ENCODE results near the gene SLC45A3. TPM values are rescaled to one million over a fixed set of nuclear protein-coding genes. Genes with fewer than 3 reads are reported as not detected.

The SLC45A3 gene
- total and polyA plus RNA-seq, 2 of the 8 experiments (the other 6 are each of a cell fraction or from before 2014, with no cell fraction given): 13.0 to 14.3 TPM

DNA sequence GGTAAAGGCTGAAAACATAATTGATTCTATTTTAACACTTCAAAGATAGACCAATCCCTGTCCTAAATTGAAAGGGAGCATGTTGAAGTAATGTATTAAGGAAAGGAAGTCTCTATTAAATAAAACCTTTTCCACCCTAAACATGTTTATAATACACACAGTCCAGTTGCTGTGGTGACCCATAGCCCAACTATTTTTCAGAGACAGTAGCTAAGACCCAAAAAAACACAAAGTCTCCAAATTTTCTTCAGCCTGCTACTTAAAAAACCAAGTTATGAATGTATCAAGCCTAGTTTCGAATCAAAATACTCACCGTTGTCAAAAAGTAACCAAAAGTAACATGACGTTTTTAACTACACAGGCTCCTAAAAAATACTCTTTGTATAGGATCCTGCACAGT, 50.1 kb downstream of the SLC45A3 start:
- POLR2A ChIA-PET (ENCODE audit: partially characterized antibody): interaction anchor here (1.0 to 3.5 kb wide), 9 partner anchors 8 to 119 kb away, joined by 3 to 28 read pairs (median 9); partner anchors contain the start of gene SLC45A3
- Histone ChIP-seq H3K23me2 (ENCODE audit: low read depth, low read length) (peaks cover 3% of the 10 kb centered on the region; the same call in 1 of the 2 replicates), H3K79me1 (ENCODE audit: low read depth, low read length) (peaks cover 3% of the 10 kb centered on the region; the same call in 1 of the 2 replicates), H3K9me3 (ENCODE audit: insufficient read depth in 2 of 2, low read depth in 1 of 2, low read length in 1 of 2) (no peaks in the 10 kb centered on the region), H3K27ac (ENCODE audit: low read depth, low read length) (no peak overlapping the region), H3K18ac (ENCODE audit: extremely low read depth, low read length) (no peak overlapping the region), H4K91ac (replicated peaks; ENCODE audit: insufficient read length, low read length) (no peak overlapping the region), H4K5ac (ENCODE audit: insufficient read length, low read depth, low read length) (no peak overlapping the region), H2AK5ac (ENCODE audit: low read depth, low read length) (no peak overlapping the region), H3K27me3 (replicated peaks in 1 of 4; ENCODE audit: control insufficient read depth in 3 of 4, extremely low read depth in 1 of 4, insufficient read depth in 3 of 4, low read length in 3 of 4) (no peaks in the 10 kb centered on the region), H3K79me2 (ENCODE audit: control insufficient read depth in 1 of 2, insufficient read depth in 2 of 2, low read length in 2 of 2) (peaks cover 12 to 52% of the 10 kb centered on the region in 2 experiments), H2BK20ac (ENCODE audit: low read length) (no peak overlapping the region), H4K20me1 (replicated peaks in 1 of 2; ENCODE audit: control insufficient read depth in 1 of 2, insufficient read depth in 2 of 2, low read length in 2 of 2) (peaks cover 0 to 4% of the 10 kb centered on the region in 2 experiments), H3K14ac (ENCODE audit: insufficient read length) (no peak overlapping the region), H3K23ac (ENCODE audit: insufficient read length) (no peak overlapping the region), H3K4me2 (ENCODE audit: insufficient read depth in 1 of 2, low read depth in 2 of 2, low read length in 2 of 2) (peak overlapping the region; percentile 58 to 86), H2BK120ac (replicated peaks; ENCODE audit: low read depth, low read length) (no peak overlapping the region), H2BK15ac (ENCODE audit: low read length) (no peak overlapping the region), H2BK5ac (ENCODE audit: low read depth, low read length) (no peak overlapping the region), H3K4me3 (ENCODE audit: extremely low read depth in 1 of 4, insufficient read depth in 2 of 4, low read depth in 3 of 4, low read length in 4 of 4) (peak overlapping the region; percentile 72 to 90 (median 78); a peak in 7 of 8 replicates), H2BK12ac (ENCODE audit: low read depth, low read length) (no peak overlapping the region), H3K56ac (replicated peaks; ENCODE audit: insufficient read length, low read depth, low read length) (no peak overlapping the region), H3K9ac (replicated peaks in 1 of 4; ENCODE audit: extremely low read depth in 1 of 4, low read depth in 3 of 4, low read length in 3 of 4) (peak overlapping the region in 1 of 4 experiments; percentile 23; a peak in 1 of 7 replicates), H3K4ac (replicated peaks; ENCODE audit: insufficient read length, low read depth, low read length) (no peak overlapping the region), H2AFZ (ENCODE audit: low read length) (no peak overlapping the region), H3K36me3 (ENCODE audit: control insufficient read depth in 2 of 4, insufficient read depth in 4 of 4, low read length in 3 of 4) (no peaks in the 10 kb centered on the region), H3K4me1 (replicated peaks in 1 of 4; ENCODE audit: control insufficient read depth in 3 of 4, insufficient read depth in 4 of 4, low read length in 3 of 4) (no peaks in the 10 kb centered on the region; a peak in 2 of 7 replicates), H4K8ac (ENCODE audit: extremely low read depth, insufficient read depth, low read length) (no peak overlapping the region)
- 52% methylated on average over 3 of the region's 3 CpGs; no CpG with 5 or more reads in 1 of the 2 experiments for WGBS, 2 experiments (ENCODE audit: extremely low coverage in 1 of 2, insufficient coverage in 1 of 2, insufficient read length in 1 of 2, insufficient replicate concordance in 2 of 2, low coverage in 1 of 2, low lambda C conversion rate in 2 of 2, missing lambda C conversion rate in 1 of 2)
- DNase-seq (ENCODE audit: low read depth in 1 of 2, low spot score in 2 of 2): no peak
- CTCF ChIA-PET (ENCODE audit: partially characterized antibody): interaction anchor here (1.5 to 19.2 kb wide), 3 partner anchors 27 to 81 kb away, joined by 3 to 282 read pairs (median 119); no protein-coding TSS in a partner anchor
- no peak for FAIRE-seq
- TF ChIP-seq SP2 (IDR thresholded peaks at IDR 0.05; ENCODE audit: low read length) (no peak), MAFK (IDR thresholded peaks at IDR 0.05; ENCODE audit: low read depth, low read length) (no peak), KDM5A (IDR thresholded peaks at IDR 0.05; ENCODE audit: low read length) (no peak)

All from H1 (cell line).